ENCODE results near the gene ASTN2.

Gene ASTN2

GRCh38 chr9:116520218-116520617, 894.6 kb downstream of the ASTN2 start:
- DNase-seq (ENCODE audit: low read depth): no peak
- H3K4me3 ChIP-seq (ENCODE audit: low read depth, low read length): no peak overlapping the region
- TF ChIP-seq, protein P1, sequence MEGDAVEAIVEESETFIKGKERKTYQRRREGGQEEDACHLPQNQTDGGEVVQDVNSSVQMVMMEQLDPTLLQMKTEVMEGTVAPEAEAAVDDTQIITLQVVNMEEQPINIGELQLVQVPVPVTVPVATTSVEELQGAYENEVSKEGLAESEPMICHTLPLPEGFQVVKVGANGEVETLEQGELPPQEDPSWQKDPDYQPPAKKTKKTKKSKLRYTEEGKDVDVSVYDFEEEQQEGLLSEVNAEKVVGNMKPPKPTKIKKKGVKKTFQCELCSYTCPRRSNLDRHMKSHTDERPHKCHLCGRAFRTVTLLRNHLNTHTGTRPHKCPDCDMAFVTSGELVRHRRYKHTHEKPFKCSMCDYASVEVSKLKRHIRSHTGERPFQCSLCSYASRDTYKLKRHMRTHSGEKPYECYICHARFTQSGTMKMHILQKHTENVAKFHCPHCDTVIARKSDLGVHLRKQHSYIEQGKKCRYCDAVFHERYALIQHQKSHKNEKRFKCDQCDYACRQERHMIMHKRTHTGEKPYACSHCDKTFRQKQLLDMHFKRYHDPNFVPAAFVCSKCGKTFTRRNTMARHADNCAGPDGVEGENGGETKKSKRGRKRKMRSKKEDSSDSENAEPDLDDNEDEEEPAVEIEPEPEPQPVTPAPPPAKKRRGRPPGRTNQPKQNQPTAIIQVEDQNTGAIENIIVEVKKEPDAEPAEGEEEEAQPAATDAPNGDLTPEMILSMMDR (IDR thresholded peaks at IDR 0.05; ENCODE audit: low read depth, low read length): no peak
- TF ChIP-seq POLR2A (IDR thresholded peaks at IDR 0.05; ENCODE audit: extremely low read depth, insufficient read length): no peak
- TF ChIP-seq MYC (IDR thresholded peaks at IDR 0.05; ENCODE audit: low read depth, low read length): no peak
- TF ChIP-seq, protein P2, sequence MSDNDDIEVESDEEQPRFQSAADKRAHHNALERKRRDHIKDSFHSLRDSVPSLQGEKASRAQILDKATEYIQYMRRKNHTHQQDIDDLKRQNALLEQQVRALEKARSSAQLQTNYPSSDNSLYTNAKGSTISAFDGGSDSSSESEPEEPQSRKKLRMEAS (IDR thresholded peaks at IDR 0.05; ENCODE audit: low read depth, low read length): no peak

DNA sequence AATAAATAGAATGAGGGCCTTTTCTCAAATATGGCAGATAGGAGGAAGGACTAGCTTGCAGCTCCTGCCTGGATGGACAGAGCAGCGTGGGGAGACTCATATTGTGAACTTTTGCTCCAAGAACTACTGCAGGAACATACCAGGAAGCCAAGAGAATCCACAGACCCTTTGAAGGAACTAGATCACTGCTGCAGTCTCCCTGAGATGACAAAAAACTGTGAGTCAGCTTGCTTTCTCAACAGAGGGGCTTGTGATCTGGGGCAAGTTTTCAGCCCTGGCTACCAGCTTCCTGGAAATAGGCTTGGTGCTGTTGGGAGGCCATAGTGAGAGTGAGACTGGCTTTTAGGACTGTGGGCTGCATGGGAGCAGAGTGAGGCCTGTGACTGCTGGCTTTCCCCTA, 898.4 kb downstream of the ASTN2 start:
- no peak overlapping the region for H3K4me3 ChIP-seq (ENCODE audit: low read depth, low read length)
- no peak for DNase-seq (ENCODE audit: low read depth)
- TF ChIP-seq, protein P2 (IDR thresholded peaks at IDR 0.05; ENCODE audit: low read depth, low read length): no peak
- TF ChIP-seq POLR2A (IDR thresholded peaks at IDR 0.05; ENCODE audit: extremely low read depth, insufficient read length) (no peak), MYC (IDR thresholded peaks at IDR 0.05; ENCODE audit: low read depth, low read length) (no peak)
- TF ChIP-seq, protein P1 (IDR thresholded peaks at IDR 0.05; ENCODE audit: low read depth, low read length): no peak

- TF ChIP-seq, protein P2 (IDR thresholded peaks at IDR 0.05; ENCODE audit: low read depth, low read length): no peak
- TF ChIP-seq, protein P1 (IDR thresholded peaks at IDR 0.05; ENCODE audit: low read depth, low read length): no peak
- TF ChIP-seq MYC (IDR thresholded peaks at IDR 0.05; ENCODE audit: low read depth, low read length): no peak
- no peak for TF ChIP-seq POLR2A (IDR thresholded peaks at IDR 0.05; ENCODE audit: extremely low read depth, insufficient read length)
- no peak for DNase-seq (ENCODE audit: low read depth)
- H3K4me3 ChIP-seq (ENCODE audit: low read depth, low read length): no peak overlapping the region
Observed at GRCh38 chr9:116515541-116515940, 899.3 kb downstream of the ASTN2 start.

- TF ChIP-seq, protein P1 (IDR thresholded peaks at IDR 0.05; ENCODE audit: low read depth, low read length): no peak
- TF ChIP-seq POLR2A (IDR thresholded peaks at IDR 0.05; ENCODE audit: extremely low read depth, insufficient read length) (no peak), MYC (IDR thresholded peaks at IDR 0.05; ENCODE audit: low read depth, low read length) (no peak)
- TF ChIP-seq, protein P2 (IDR thresholded peaks at IDR 0.05; ENCODE audit: low read depth, low read length): no peak
- DNase-seq (ENCODE audit: low read depth): no peak
- H3K4me3 ChIP-seq (ENCODE audit: low read depth, low read length): no peak overlapping the region
Observed at GRCh38 chr9:116506685-116507084, 908.2 kb downstream of the ASTN2 start.

DNA sequence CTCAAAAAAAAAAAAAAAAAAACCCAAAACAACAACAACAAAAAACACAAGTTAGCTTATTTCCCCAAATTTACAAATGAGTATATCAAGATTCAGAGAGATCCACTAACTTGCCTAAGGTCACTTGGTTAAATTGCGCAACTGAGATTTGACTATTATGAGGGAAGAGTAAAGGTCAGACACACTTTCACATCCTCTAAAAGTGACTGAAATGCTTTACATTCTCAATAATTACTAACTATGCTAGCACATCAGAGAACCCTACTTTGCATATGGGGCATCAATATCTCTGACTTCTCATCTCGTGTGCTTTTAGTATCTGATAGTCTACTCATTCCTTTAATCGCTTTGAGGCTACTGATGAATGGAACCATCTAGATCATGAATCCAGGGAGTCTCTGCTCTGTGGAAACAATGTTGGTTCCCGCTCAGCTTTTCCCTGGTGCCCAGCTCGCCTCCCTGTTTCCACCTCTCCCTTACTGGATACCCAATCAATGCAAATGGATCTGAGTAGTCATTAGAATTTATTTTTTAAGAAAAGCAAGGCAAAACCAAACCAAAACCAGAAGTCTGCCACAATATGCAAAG, 909.9 kb downstream of the ASTN2 start:
- TF ChIP-seq MYC (IDR thresholded peaks at IDR 0.05; ENCODE audit: low read depth, low read length): no peak
- TF ChIP-seq, protein P2 (IDR thresholded peaks at IDR 0.05; ENCODE audit: low read depth, low read length): no peak
- DNase-seq (ENCODE audit: low read depth): peak; percentile 14
- no peak overlapping the region for H3K4me3 ChIP-seq (ENCODE audit: low read depth, low read length)

GRCh38 chr9:116504081-116504480, 910.8 kb downstream of the ASTN2 start:
- TF ChIP-seq MYC (IDR thresholded peaks at IDR 0.05; ENCODE audit: low read depth, low read length): no peak
- no peak for TF ChIP-seq POLR2A (IDR thresholded peaks at IDR 0.05; ENCODE audit: extremely low read depth, insufficient read length)
- TF ChIP-seq, protein P2 (IDR thresholded peaks at IDR 0.05; ENCODE audit: low read depth, low read length): no peak
- TF ChIP-seq, protein P1 (IDR thresholded peaks at IDR 0.05; ENCODE audit: low read depth, low read length): no peak
- H3K4me3 ChIP-seq (ENCODE audit: low read depth, low read length): no peak overlapping the region
- DNase-seq (ENCODE audit: low read depth): no peak
